GM20000 (cell line): ENCODE data around the gene LRRC23.

Experiments
- DNase-seq: peaks from one replicate; pipeline ENCODE4 v3.0.0; 2012; ENCODE audit warnings: low spot score
- CTCF ChIP-seq: IDR thresholded peaks from 2 replicates; pipeline ENCODE4 v1.5.1; 2012; ENCODE audit warnings: mild to moderate bottlenecking, control low read depth; ENCODE audit errors: extremely low read depth, missing control alignments

LRRC23 gene

GRCh38 chr12:6946033-6946919, 41.7 kb downstream of the LRRC23 start:
- TF ChIP-seq CTCF, result no peak
- peak; percentile 69 for DNase-seq

GRCh38 chr12:6946920-6947374, 42.3 kb downstream of the LRRC23 start:
- DNase-seq, result no peak
- no peak for TF ChIP-seq CTCF

- no peak for DNase-seq
- TF ChIP-seq CTCF, result no peak
Observed at GRCh38 chr12:6947615-6948014, 43.0 kb downstream of the LRRC23 start.

GRCh38 chr12:6948873-6949594, 44.4 kb downstream of the LRRC23 start:
- no peak for TF ChIP-seq CTCF
- no peak for DNase-seq

GRCh38 chr12:6950401-6950801, 45.8 kb downstream of the LRRC23 start:
- peak; percentile 36 for TF ChIP-seq CTCF
- DNase-seq, result no peak

- peak; percentile 54 for DNase-seq
- TF ChIP-seq CTCF, result no peak
Observed at GRCh38 chr12:6950811-6951540, 46.4 kb downstream of the LRRC23 start, which contains the start of gene PTPN6. Gene PTPN6, plus strand, starts transcription at chr12:6951356. Its CDS starts 157 bp downstream, at chr12:6951513.
